Loucy (cell line): ENCODE data around the gene PDYN.

ENCODE experiments used
- H2AFZ ChIP-seq: fragments of 200-600 bp; sonication (generic); 2 replicates; pipeline ENCODE4 v1.6.0; 2016; ENCODE audit warnings: antibody characterized with exemption, mild to moderate bottlenecking, low read length, moderate library complexity
- H3F3A ChIP-seq: fragments of 200-600 bp; 2 replicates; pipeline ENCODE4 v1.6.0; 2016; ENCODE audit warnings: antibody characterized with exemption, low read depth, mild to moderate bottlenecking
- H3K27me3 ChIP-seq: fragments of 200-600 bp; sonication (generic); 2 replicates; pipeline ENCODE4 v1.6.1; 2014; ENCODE audit warnings: low read length, mild to moderate bottlenecking; ENCODE audit not compliant: insufficient read depth, poor library complexity, severe bottlenecking
- H3K36me3 ChIP-seq: fragments of 200-600 bp; sonication (generic); 2 replicates; pipeline ENCODE4 v1.6.1; 2016; ENCODE audit warnings: low read length; ENCODE audit not compliant: insufficient read depth
- H3K4me1 ChIP-seq: fragments of 200-600 bp; sonication (generic); 2 replicates; pipeline ENCODE4 v1.5.1; 2014; ENCODE audit warnings: low read length, mild to moderate bottlenecking; ENCODE audit not compliant: insufficient read depth, poor library complexity, severe bottlenecking
- H3K4me2 ChIP-seq: fragments of 200-600 bp; sonication (generic); 2 replicates; pipeline ENCODE4 v1.6.0; 2014; ENCODE audit warnings: antibody characterized with exemption, low read length, low read depth, mild to moderate bottlenecking; ENCODE audit not compliant: poor library complexity, severe bottlenecking
- H3K4me3 ChIP-seq: fragments of 200-600 bp; sonication (generic); 2 replicates; pipeline ENCODE4 v1.5.1; 2014; ENCODE audit warnings: low read length, mild to moderate bottlenecking, mixed read lengths; ENCODE audit not compliant: poor library complexity, severe bottlenecking
- H3K79me2 ChIP-seq: fragments of 200-600 bp; sonication (generic); 2 replicates; pipeline ENCODE4 v1.6.1; 2014; ENCODE audit warnings: low read length; ENCODE audit not compliant: insufficient read depth
- H3K9ac ChIP-seq: fragments of 200-600 bp; sonication (generic); 2 replicates; pipeline ENCODE4 v1.6.0; 2014; ENCODE audit warnings: mild to moderate bottlenecking, low read depth, low read length, moderate library complexity; ENCODE audit not compliant: poor library complexity, severe bottlenecking
- H3K9me2 ChIP-seq: fragments of 200-600 bp; sonication (generic); replicated peaks from 2 replicates; pipeline ENCODE4 v1.6.1; 2016; ENCODE audit warnings: low read depth, low read length, mixed read lengths
- H3K9me3 ChIP-seq: fragments of 200-600 bp; sonication (generic); 2 replicates; pipeline ENCODE4 v1.6.1; 2014; ENCODE audit warnings: mild to moderate bottlenecking, antibody characterized with exemption, low read length, low read depth; ENCODE audit not compliant: insufficient read depth
- H4K20me1 ChIP-seq: fragments of 200-600 bp; sonication (generic); 2 replicates; pipeline ENCODE4 v1.6.0; 2014; ENCODE audit warnings: antibody characterized with exemption, low read length, mild to moderate bottlenecking; ENCODE audit not compliant: insufficient read depth, poor library complexity, severe bottlenecking
- CTCF ChIP-seq: fragments of 200-600 bp; sonication (generic); conservative IDR thresholded peaks from 2 replicates; pipeline ENCODE4 v1.5.1; 2014; ENCODE audit warnings: mild to moderate bottlenecking, antibody characterized with exemption, low read length
- EZH2phosphoT487 ChIP-seq: fragments of 200-600 bp; IDR thresholded peaks from 2 replicates; pipeline ENCODE4 v1.6.1; 2018; ENCODE audit warnings: antibody characterized with exemption, mild to moderate bottlenecking, moderate library complexity, borderline replicate concordance

PDYN gene

DNA sequence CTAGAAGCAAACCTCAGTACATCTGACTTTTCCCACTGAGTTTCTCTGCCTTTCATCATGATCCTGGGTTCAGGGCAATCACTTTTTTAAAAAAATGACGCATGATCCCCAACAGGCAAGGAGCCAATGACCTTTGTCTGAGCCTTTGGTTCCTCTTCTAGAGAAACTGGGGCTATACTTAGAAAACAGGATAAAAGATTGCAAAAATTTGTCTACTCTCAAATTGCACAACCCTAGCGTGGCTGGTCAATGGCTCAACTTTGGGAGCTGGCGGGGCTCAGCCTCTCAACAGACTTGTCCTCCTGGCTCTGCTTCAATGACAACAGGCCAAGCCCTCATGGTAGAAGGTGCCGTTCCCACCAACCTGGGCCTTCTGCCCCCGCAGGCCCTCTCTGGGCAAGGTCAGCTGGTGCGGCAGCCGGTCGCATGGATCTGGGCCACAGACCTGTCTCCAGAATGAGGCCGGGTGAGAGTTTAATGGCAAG lies 48.7 kb downstream of the PDYN start:
- no peaks in the 10 kb centered on the region for H3K36me3 ChIP-seq
- H3F3A ChIP-seq, result no peaks in the 10 kb centered on the region
- H3K27me3 ChIP-seq, result no peaks in the 10 kb centered on the region
- H3K4me2 ChIP-seq, result no peak overlapping the region
- no peaks in the 10 kb centered on the region for H3K4me1 ChIP-seq
- no peaks in the 10 kb centered on the region for H4K20me1 ChIP-seq
- no peak overlapping the region for H2AFZ ChIP-seq
- H3K79me2 ChIP-seq, result no peaks in the 10 kb centered on the region
- H3K9me2 ChIP-seq, result no peaks in the 10 kb centered on the region
- no peak overlapping the region for H3K9ac ChIP-seq
- no peaks in the 10 kb centered on the region for H3K9me3 ChIP-seq
- TF ChIP-seq EZH2phosphoT487 (no peak), CTCF (no peak)
- no peak overlapping the region for H3K4me3 ChIP-seq

DNA sequence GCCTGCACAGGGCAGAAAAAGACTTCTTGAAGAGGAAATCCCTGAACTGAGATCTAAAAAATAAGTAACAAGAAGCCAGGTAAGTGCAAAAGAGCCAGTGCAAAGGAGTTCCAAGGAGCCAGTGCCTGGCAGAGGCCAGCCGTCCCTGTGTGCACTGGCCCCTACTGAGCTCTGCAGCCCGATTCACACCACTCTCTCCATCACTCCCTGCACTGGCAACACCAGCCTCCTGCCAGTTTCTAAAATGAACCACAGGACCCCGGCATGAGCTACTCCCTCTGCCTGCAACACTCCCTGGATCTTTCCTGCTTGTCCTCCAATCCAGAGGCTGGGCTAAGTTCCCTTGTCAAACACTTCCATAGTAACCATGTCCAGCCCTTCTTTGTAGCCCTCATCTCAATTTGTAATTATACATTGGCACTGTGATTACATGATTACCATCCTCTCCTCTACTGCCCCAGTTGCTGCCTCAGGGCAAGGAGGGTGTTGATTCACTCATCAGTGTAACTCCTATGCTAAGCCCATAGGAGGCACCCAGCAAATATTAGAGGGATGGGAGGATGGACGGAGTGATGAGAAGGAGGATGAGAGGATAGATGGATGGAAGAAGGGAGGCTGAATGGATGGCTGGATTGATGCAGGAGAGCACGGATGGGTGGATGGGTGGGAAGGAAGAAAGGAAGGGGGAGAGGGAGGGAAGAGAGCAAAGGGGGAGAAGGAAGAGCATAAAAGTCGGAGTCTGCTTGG lies 49.3 kb downstream of the PDYN start:
- H3K9me3 ChIP-seq, result no peaks in the 10 kb centered on the region
- H3F3A ChIP-seq, result no peaks in the 10 kb centered on the region
- H3K9me2 ChIP-seq, result no peaks in the 10 kb centered on the region
- H2AFZ ChIP-seq, result no peak overlapping the region
- H4K20me1 ChIP-seq, result no peaks in the 10 kb centered on the region
- H3K36me3 ChIP-seq, result no peaks in the 10 kb centered on the region
- H3K9ac ChIP-seq, result no peak overlapping the region
- H3K27me3 ChIP-seq, result no peaks in the 10 kb centered on the region
- no peaks in the 10 kb centered on the region for H3K79me2 ChIP-seq
- H3K4me3 ChIP-seq, result no peak overlapping the region
- no peaks in the 10 kb centered on the region for H3K4me1 ChIP-seq
- no peak overlapping the region for H3K4me2 ChIP-seq
- no peak for TF ChIP-seq EZH2phosphoT487
- TF ChIP-seq CTCF, result no peak

DNA sequence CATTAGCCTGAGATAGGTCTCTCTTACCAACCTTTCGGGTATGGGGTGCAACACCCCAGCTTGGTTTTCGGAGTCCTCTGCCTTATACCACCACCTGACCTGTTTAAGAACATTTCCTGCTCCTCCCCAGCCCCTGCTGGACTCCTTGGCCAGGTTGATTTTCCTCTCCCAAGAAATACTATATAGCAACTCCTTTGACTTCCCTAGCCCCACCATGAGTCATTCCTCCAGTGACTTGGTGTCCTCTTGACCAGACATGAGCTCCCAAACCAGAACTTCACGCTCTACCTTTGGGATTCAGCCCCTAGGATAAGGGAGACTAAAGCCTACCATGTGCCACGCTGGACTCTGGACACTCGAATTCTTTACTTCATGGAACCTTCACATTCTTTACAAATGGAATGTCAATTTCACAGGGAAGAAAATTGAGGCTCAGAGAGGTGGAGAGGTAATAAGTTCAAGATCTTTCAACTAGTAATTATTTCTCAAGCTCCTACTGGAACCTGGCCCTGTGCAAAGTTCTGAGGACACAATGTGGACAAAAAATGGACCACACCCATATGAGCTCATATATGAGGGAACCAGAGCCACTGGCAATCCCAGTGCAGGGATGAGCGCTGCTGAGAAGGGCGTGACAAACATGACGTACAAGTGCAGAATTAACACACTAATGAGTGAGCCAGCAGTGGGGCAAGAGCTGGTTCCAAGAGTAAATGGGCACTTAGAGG lies 50.4 kb downstream of the PDYN start:
- H3K9ac ChIP-seq, result no peak overlapping the region
- H3K4me3 ChIP-seq, result no peak overlapping the region
- H3K9me2 ChIP-seq, result no peaks in the 10 kb centered on the region
- H3K4me2 ChIP-seq, result no peak overlapping the region
- TF ChIP-seq EZH2phosphoT487 (no peak), CTCF (no peak)
- no peak overlapping the region for H2AFZ ChIP-seq
- no peaks in the 10 kb centered on the region for H3K36me3 ChIP-seq
- H4K20me1 ChIP-seq, result no peaks in the 10 kb centered on the region
- no peaks in the 10 kb centered on the region for H3K9me3 ChIP-seq
- H3K79me2 ChIP-seq, result no peaks in the 10 kb centered on the region
- no peaks in the 10 kb centered on the region for H3K27me3 ChIP-seq
- no peaks in the 10 kb centered on the region for H3F3A ChIP-seq
- no peaks in the 10 kb centered on the region for H3K4me1 ChIP-seq
